Endothelial cell (in vitro differentiated cells): ENCODE measurements around the gene SOX12. TPM values are rescaled to one million over a fixed set of nuclear protein-coding genes. Genes with fewer than 3 reads are reported as not detected.

Experiments
- DNase-seq: peaks from one replicate; pipeline ENCODE4 v3.0.0; 2021; ENCODE audit warnings: low spot score
- H3K27ac Mint-ChIP-seq: one replicate; pipeline ENCODE4 v1.8.0; 2021; ENCODE audit warnings: mixed read lengths, inconsistent platforms; ENCODE audit not compliant: unreplicated experiment
- H3K27me3 Mint-ChIP-seq: one replicate; pipeline ENCODE4 v1.8.0; 2021; ENCODE audit warnings: mild to moderate bottlenecking, moderate library complexity, mixed read lengths, inconsistent platforms; ENCODE audit not compliant: unreplicated experiment
- H3K36me3 Mint-ChIP-seq: one replicate; pipeline ENCODE4 v1.8.0; 2021; ENCODE audit warnings: mild to moderate bottlenecking, low read depth, mixed read lengths, inconsistent platforms; ENCODE audit not compliant: unreplicated experiment
- H3K4me1 Mint-ChIP-seq: one replicate; pipeline ENCODE4 v1.8.0; 2021; ENCODE audit warnings: mild to moderate bottlenecking, mixed read lengths, inconsistent platforms; ENCODE audit not compliant: unreplicated experiment
- H3K4me3 Mint-ChIP-seq: one replicate; pipeline ENCODE4 v1.8.0; 2021; ENCODE audit warnings: mild to moderate bottlenecking, mixed read lengths, inconsistent platforms; ENCODE audit not compliant: unreplicated experiment
- H3K9me3 Mint-ChIP-seq: one replicate; pipeline ENCODE4 v1.8.0; 2021; ENCODE audit warnings: mixed read lengths, inconsistent platforms; ENCODE audit not compliant: unreplicated experiment
- total RNA-seq: library from RNA; stranded (reverse); fragmentation: NEBNext Ultra II Directional; extraction: Animal tissue kit (Norgen Biotek cat#: 25700); gene quantifications from one replicate; pipeline ENCODE4 v1.2.1, GENCODE V29; 2021; ENCODE audit not compliant: unreplicated experiment
- TF ChIP-seq, protein P1 (sequence below): fragments of 200-600 bp; sonication (generic); IDR thresholded peaks from one replicate; pipeline ENCODE4 v1.5.0; 2021; ENCODE audit warnings: antibody characterized with exemption; ENCODE audit not compliant: unreplicated experiment

Gene SOX12
- total RNA-seq, 1 donor from 2014 or later = 64.7 TPM

DNA sequence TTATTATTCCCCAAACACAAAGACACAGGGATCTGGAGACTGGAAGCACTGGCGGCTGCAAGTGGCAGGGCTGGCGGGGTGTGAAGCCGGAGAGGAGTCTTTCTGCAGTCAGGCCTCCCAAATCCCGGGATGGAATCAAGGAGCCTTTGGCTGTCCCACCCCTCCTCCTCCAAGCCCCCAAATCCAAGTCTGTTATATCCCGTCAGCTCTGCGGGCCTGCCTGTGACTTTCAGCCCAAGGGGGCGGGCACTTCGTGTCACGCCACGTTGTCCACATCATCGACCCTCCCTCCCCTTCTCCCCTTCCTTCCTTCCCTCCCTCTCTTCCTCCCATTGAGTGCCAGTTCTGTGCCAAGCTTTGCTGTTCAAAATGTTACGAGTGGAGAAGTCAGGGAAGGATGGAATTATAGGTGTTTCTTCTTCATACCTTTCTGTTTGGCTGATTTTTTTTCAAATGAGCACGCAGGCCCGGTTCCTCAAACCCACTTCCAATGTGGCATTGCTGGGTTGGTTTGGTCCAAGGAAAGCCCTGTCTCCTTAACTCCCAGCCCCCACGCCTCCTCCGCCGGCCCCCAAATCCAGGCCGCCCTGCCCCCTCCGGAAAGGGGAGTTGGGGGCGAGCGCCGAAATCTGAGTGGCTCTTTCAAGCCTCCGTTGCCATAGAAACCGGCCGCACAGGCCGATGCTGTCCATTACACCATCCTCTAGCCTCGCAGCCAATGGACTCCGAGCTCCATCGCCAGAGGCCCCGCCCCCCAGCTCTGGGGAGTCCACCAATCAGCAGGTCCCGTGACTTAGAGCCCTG lies 15.3 kb upstream of the SOX12 start:
- peaks cover 7% of the 10 kb centered on the region for H3K27me3 Mint-ChIP-seq
- TF ChIP-seq, protein P1, sequence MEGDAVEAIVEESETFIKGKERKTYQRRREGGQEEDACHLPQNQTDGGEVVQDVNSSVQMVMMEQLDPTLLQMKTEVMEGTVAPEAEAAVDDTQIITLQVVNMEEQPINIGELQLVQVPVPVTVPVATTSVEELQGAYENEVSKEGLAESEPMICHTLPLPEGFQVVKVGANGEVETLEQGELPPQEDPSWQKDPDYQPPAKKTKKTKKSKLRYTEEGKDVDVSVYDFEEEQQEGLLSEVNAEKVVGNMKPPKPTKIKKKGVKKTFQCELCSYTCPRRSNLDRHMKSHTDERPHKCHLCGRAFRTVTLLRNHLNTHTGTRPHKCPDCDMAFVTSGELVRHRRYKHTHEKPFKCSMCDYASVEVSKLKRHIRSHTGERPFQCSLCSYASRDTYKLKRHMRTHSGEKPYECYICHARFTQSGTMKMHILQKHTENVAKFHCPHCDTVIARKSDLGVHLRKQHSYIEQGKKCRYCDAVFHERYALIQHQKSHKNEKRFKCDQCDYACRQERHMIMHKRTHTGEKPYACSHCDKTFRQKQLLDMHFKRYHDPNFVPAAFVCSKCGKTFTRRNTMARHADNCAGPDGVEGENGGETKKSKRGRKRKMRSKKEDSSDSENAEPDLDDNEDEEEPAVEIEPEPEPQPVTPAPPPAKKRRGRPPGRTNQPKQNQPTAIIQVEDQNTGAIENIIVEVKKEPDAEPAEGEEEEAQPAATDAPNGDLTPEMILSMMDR = no peak
- peaks cover 24% of the 10 kb centered on the region for H3K4me1 Mint-ChIP-seq
- H3K9me3 Mint-ChIP-seq = no peaks in the 10 kb centered on the region
- peak overlapping the region; percentile 100 for H3K27ac Mint-ChIP-seq
- peak overlapping the region; percentile 88 for H3K4me3 Mint-ChIP-seq
- H3K36me3 Mint-ChIP-seq = peaks cover 4% of the 10 kb centered on the region
- DNase-seq = peak; percentile 96

DNA sequence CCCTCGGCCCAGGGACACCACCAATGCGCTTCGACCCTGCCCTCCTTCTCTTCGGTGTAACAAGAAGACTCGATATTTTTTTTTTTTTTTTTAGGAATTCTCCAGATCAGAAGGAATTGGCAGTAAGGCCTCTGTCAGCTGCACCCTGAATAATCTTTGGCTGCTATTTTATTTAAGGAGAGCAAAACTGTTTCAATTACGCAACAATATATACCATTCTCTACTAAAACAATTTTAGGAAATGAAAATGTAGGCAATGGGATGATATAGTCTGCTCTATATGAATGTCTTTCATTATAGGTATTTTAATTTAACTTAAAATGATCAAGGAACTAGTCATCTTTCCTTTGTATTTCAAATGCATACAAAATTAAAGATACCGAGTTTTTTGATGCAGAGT lies 14.7 kb upstream of the SOX12 start:
- peaks cover 24% of the 10 kb centered on the region for H3K4me1 Mint-ChIP-seq
- peak overlapping the region; percentile 100 for H3K27ac Mint-ChIP-seq
- H3K27me3 Mint-ChIP-seq = peaks cover 7% of the 10 kb centered on the region

DNA sequence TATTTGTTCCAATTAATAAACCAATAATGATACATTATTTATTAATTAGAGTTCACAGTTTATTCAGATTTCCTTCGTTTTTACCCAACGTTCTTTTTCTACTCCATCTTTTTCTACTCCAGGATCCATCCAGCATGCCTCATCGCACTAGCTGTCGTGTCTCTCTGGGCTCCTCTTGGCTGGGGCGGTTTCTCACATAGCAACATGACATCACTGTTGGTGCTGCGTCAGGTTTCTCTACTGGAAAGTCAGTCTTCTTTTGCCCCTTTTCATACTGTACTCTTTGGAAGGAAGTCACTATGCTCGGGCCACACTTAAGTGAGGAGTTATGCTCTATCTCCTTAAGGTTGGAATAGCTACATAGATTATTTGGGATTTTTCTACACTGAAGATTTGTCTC lies 13.7 kb upstream of the SOX12 start:
- H3K27ac Mint-ChIP-seq = peak overlapping the region; percentile 52
- H3K4me3 Mint-ChIP-seq = peak overlapping the region; percentile 20
- peaks cover 7% of the 10 kb centered on the region for H3K27me3 Mint-ChIP-seq
- TF ChIP-seq, protein P1 = no peak
- H3K36me3 Mint-ChIP-seq = no peaks in the 10 kb centered on the region
- DNase-seq = no peak
- no peaks in the 10 kb centered on the region for H3K9me3 Mint-ChIP-seq
- peaks cover 24% of the 10 kb centered on the region for H3K4me1 Mint-ChIP-seq

More for the DNA sequence above, 14.7 kb upstream of the SOX12 start:
- Mint-ChIP-seq H3K36me3 (peaks cover 4% of the 10 kb centered on the region), H3K9me3 (no peaks in the 10 kb centered on the region), H3K4me3 (peak overlapping the region; percentile 88)
- TF ChIP-seq, protein P1 = no peak
- DNase-seq = no peak

GRCh38 chr20:312067-312466 lies 13.3 kb upstream of the SOX12 start:
- H3K9me3 Mint-ChIP-seq = no peaks in the 10 kb centered on the region
- peaks cover 7% of the 10 kb centered on the region for H3K27me3 Mint-ChIP-seq
- no peaks in the 10 kb centered on the region for H3K36me3 Mint-ChIP-seq
- TF ChIP-seq, protein P1 = no peak
- H3K4me1 Mint-ChIP-seq = peaks cover 24% of the 10 kb centered on the region
- DNase-seq = no peak
- no peak overlapping the region for H3K4me3 Mint-ChIP-seq
- H3K27ac Mint-ChIP-seq = no peak overlapping the region

GRCh38 chr20:312866-313265 lies 12.5 kb upstream of the SOX12 start:
- H3K4me3 Mint-ChIP-seq = no peak overlapping the region
- TF ChIP-seq, protein P1 = no peak
- peaks cover 7% of the 10 kb centered on the region for H3K27me3 Mint-ChIP-seq
- H3K9me3 Mint-ChIP-seq = no peaks in the 10 kb centered on the region
- DNase-seq = no peak
- H3K4me1 Mint-ChIP-seq = peaks cover 23% of the 10 kb centered on the region
- H3K36me3 Mint-ChIP-seq = no peaks in the 10 kb centered on the region
- H3K27ac Mint-ChIP-seq = peak overlapping the region; percentile 22
